DMS153 treated with DMSO at 0.1 percent for 48 hours (cell line): ENCODE results near the gene UGT2B10.

Experiments
- DNase-seq: peaks from one replicate; lab custom pipeline; 2025; ENCODE audit not compliant: unreplicated experiment; lab: John Stamatoyannopoulos, UW

The UGT2B10 gene

GRCh38 chr4:68869274-68869773 is 53.5 kb downstream of the UGT2B10 start:
- no peak for DNase-seq

GRCh38 chr4:68871809-68872642 is 56.2 kb downstream of the UGT2B10 start:
- no peak for DNase-seq

DNA sequence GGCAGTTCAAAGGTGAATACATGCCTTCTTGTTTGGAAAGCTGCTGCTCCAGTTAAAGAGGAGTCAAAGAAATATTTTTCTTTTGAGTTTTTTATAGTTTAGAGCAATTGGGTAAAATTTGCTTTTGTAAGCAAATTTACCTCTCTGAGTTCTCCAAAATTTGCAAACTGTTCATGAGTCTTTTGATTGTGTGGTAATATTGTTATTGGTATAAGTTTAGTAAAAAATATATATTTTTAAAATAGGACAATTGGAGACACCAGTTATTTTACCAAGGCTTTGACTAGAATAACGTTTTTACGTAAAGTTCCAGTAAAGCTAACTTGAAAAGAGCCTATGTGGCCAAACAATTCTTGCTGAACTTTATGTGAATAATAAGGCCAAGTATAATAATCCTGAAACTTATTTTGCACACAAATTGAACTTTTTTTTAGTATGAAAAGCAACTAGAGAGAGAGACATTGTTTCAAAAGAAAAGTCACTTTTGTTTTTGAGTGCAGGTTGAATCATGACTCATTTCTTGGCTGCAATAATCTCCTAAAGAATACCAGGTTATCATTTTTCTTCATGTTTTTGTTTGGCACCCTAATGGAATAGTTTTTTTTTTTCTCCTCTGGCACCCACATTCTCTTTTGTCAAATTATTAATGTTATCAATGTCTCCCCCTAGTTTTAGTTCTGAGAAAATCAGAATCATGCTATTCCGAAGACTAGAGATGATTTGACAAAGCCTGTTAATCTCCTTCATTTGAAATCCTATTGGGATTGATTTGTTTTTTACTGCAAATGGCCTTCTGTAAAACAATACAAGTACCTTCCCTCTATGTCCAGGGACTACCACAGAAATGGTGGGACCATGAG is 57.1 kb downstream of the UGT2B10 start:
- DNase-seq, result no peak

DNA sequence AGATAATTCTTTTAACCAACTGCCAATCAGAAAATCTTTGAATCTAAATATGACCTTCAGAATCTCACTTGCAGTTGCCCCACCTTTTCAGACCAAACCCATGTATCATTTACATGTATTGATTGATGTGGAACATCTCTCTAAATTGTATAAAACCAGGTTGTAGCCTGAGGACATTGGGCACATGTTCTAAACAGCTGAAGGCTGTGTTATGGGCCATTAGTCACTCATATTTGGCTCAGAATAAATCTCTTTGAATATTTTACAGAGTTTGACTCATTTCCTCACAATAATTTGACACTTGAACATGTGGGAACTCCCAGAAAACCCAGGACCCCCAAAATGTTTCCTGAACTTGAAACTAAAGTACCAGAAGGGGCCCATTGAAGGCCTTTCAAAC is 58.7 kb downstream of the UGT2B10 start:
- DNase-seq, result no peak

- no peak for DNase-seq
These were observed 61.8 kb downstream of the UGT2B10 start for GRCh38 chr4:68877555-68877954.

DNA sequence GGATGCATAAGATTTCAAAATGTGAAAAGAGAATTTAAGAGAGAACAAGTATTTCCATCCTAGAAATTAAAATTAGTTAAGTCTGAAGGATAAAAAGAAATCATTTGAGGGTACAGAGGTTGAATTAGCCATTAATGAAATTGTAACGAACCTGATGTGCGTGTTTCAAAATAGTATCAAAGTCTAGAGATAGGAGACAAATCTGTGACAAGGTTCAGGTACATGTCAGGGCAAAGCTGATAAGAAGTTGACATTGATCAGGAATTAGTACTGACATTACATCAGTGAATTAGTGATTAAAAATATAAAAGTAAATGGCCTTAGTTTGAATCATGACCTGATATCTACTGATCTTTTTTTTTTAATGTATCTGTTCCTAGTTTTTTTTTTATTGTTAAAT is 62.3 kb downstream of the UGT2B10 start:
- DNase-seq, result no peak
